GM12801 (cell line): ENCODE measurements around the gene MECP2.

ENCODE experiments used
- TF ChIP-seq, protein P1 (sequence below): IDR thresholded peaks from one replicate; pipeline ENCODE4 v1.5.1; 2011; ENCODE audit warnings: control low read depth; ENCODE audit not compliant: insufficient read length; ENCODE audit errors: extremely low read depth

MECP2 gene

GRCh38 chrX:154136627-154137161, 39.2 kb upstream of the MECP2 start:
- TF ChIP-seq, protein P1, sequence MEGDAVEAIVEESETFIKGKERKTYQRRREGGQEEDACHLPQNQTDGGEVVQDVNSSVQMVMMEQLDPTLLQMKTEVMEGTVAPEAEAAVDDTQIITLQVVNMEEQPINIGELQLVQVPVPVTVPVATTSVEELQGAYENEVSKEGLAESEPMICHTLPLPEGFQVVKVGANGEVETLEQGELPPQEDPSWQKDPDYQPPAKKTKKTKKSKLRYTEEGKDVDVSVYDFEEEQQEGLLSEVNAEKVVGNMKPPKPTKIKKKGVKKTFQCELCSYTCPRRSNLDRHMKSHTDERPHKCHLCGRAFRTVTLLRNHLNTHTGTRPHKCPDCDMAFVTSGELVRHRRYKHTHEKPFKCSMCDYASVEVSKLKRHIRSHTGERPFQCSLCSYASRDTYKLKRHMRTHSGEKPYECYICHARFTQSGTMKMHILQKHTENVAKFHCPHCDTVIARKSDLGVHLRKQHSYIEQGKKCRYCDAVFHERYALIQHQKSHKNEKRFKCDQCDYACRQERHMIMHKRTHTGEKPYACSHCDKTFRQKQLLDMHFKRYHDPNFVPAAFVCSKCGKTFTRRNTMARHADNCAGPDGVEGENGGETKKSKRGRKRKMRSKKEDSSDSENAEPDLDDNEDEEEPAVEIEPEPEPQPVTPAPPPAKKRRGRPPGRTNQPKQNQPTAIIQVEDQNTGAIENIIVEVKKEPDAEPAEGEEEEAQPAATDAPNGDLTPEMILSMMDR, result no peak

GRCh38 chrX:154135458-154136229, 38.1 kb upstream of the MECP2 start:
- TF ChIP-seq, protein P1, result no peak

DNA sequence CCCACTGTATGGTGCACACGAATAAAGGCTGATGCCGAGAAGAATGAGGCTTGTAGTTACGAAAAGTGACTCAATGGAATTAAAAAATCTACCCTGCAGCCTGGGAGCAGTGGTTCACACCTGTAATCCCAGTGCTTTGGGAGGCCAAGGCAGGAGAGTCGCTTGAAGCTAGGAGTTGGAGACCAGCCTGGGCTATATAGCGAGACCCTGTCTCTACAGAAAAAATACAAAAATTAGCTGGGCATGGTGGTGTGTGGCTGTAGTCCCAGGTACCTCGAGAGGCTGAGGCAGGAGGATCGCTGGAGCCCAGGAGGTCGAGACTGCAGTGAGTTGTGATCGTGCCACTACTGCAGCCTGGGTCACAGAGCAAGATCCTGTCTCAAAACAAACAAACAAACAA, 34.8 kb upstream of the MECP2 start:
- TF ChIP-seq, protein P1, result no peak

DNA sequence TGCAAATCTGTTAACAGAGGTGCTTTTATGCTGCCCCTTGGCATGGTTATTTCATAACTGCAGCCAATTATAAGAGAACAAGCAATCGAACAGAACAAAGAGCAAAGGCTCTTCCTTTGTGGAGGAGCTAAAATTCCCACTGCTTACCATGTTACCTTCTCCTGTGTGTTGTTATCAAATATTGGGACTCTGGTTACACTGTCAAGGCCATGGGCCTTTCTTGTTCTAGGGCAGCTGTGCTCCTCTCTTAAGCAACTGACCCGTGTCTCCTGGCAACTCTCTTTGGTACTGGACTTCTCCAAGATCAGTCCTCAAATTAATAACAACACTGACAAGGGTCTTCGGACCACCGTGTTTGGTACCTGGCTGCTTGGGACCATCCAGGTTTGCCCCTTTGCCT, 34.4 kb upstream of the MECP2 start:
- TF ChIP-seq, protein P1, result no peak

GRCh38 chrX:154126101-154126500, 28.6 kb upstream of the MECP2 start:
- TF ChIP-seq, protein P1, result no peak

DNA sequence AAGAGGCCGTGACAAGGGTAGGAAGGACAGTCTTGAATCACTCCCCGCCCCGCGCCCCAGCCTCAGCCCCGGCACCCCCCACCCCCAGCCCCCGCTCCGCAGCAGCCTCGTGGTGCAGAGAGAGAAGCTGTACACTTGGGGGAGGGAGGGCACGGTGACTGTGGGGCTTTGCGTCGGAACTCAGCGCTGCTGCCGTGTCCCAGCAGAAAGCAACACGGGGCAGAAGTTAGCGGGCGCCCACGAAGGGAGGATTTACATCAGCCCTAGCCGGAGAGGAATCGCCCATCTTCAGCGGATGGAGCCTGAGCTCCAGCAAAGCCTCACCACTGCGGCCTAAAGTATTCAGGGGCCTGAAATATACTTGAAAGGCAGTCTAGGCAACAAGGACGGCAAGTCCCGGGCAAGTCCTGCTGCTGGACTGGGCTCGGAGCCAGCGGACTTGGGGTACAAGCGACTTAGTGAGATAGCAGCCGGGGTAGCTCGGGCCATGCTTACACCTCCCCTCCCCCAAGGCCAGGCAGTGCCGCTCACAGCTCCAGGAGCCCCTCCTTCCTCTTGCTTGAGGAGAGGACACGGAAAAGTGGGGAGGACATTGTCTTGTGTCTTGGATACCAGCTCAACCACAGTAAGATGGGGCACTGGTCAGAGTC, 28.0 kb upstream of the MECP2 start:
- TF ChIP-seq, protein P1, result no peak
